ENCODE results near the gene RAB33A.

The RAB33A gene

DNA sequence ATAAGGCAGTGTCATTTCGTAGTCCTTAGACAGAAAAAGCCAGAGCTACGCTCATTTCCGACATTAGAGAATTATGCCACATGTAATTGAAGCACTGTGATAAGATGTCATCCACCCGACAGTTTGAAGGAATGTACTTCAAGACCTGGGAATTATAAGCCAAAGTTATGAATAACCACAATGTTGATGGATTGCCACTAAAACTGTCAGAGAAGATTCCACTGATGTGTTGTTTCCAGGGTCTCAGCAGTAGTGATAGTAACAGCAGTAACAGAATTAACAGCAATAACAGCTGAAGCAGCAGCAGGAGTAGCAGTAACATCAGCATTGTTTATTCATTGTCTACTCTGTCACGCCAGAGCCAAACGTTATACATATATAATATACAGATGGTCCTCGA lies 24.7 kb downstream of the RAB33A start:
- Histone ChIP-seq H3K27ac (replicated peaks; ENCODE audit: low read length) (no peak overlapping the region), H3K36me3 (replicated peaks in 1 of 2; ENCODE audit: control insufficient read depth in 2 of 2, insufficient read depth in 2 of 2, low read length in 2 of 2) (peaks cover 0 to 10% of the 10 kb centered on the region in 2 donors), H2BK12ac (ENCODE audit: low read length) (no peak overlapping the region), H4K8ac (ENCODE audit: low read depth, low read length) (no peak overlapping the region), H3K4me2 (ENCODE audit: insufficient read depth, low read length, poor library complexity, severe bottlenecking) (no peak overlapping the region), H3K27me3 (ENCODE audit: control insufficient read depth in 3 of 3, insufficient read depth in 3 of 3, low read depth in 1 of 3, low read length in 3 of 3) (no peaks in the 10 kb centered on the region), H4K91ac (ENCODE audit: low read depth, low read length, poor library complexity) (no peak overlapping the region), H3K4me1 (ENCODE audit: control insufficient read depth in 2 of 2, insufficient read depth in 1 of 2, low read depth in 1 of 2, low read length in 2 of 2) (no peaks in the 10 kb centered on the region), H2BK120ac (ENCODE audit: low read depth, low read length) (no peak overlapping the region), H2BK5ac (ENCODE audit: low read length) (no peak overlapping the region), H3K9ac (ENCODE audit: low read depth, low read length, poor library complexity) (no peak overlapping the region), H2AK5ac (ENCODE audit: low read depth, low read length) (no peak overlapping the region), H3K79me1 (ENCODE audit: low read depth, low read length) (no peaks in the 10 kb centered on the region), H2AFZ (ENCODE audit: low read length) (no peak overlapping the region), H3K23ac (ENCODE audit: low read depth, low read length, poor library complexity) (no peak overlapping the region), H3K18ac (ENCODE audit: low read length) (no peak overlapping the region), H3K14ac (ENCODE audit: low read length) (no peak overlapping the region), H3K4me3 (ENCODE audit: low read length in 2 of 2) (no peak overlapping the region), H2BK15ac (ENCODE audit: low read length) (no peak overlapping the region), H3K9me3 (replicated peaks in 1 of 2; ENCODE audit: control insufficient read depth in 2 of 2, insufficient read depth in 1 of 2, low read depth in 1 of 2, low read length in 2 of 2) (no peaks in the 10 kb centered on the region), H3K4ac (ENCODE audit: low read length) (no peak overlapping the region)
- no peak for DNase-seq (ENCODE audit: low spot score)
- WGBS, 2 donors (ENCODE audit: extremely low coverage in 2 of 2, insufficient read length in 2 of 2, insufficient replicate concordance in 1 of 2) = no CpG with 5 or more reads among the region's 7 CpGs

DNA sequence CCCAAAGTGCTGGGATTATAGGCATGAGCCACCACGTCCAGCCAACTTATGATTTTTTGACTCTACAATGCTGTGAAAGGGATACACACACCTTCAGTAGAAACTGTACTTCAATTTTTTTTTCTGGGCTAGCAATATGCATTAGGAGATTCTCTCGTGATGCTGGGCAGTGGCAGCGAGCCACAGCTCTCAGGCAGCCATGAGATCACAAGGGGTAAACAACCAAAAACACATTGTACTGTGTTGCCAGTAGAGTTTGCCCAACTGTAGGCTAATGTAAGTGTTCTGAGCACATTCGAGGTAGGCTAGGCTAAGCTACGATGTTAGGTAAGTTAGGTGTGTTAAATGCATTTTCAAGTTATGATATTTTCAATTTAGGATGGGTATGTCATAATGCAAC lies 25.7 kb downstream of the RAB33A start:
- Histone ChIP-seq H3K79me1 (ENCODE audit: low read depth, low read length) (no peaks in the 10 kb centered on the region), H3K27ac (replicated peaks; ENCODE audit: low read length) (no peak overlapping the region), H3K18ac (ENCODE audit: low read length) (no peak overlapping the region), H3K4me1 (ENCODE audit: control insufficient read depth in 2 of 2, insufficient read depth in 1 of 2, low read depth in 1 of 2, low read length in 2 of 2) (no peaks in the 10 kb centered on the region), H2AK5ac (ENCODE audit: low read depth, low read length) (no peak overlapping the region), H3K4me3 (ENCODE audit: low read length in 2 of 2) (no peak overlapping the region), H3K27me3 (ENCODE audit: control insufficient read depth in 3 of 3, insufficient read depth in 3 of 3, low read depth in 1 of 3, low read length in 3 of 3) (no peaks in the 10 kb centered on the region), H3K36me3 (replicated peaks in 1 of 2; ENCODE audit: control insufficient read depth in 2 of 2, insufficient read depth in 2 of 2, low read length in 2 of 2) (peaks cover 0 to 13% of the 10 kb centered on the region in 2 donors), H2BK5ac (ENCODE audit: low read length) (no peak overlapping the region), H3K23ac (ENCODE audit: low read depth, low read length, poor library complexity) (no peak overlapping the region), H2BK12ac (ENCODE audit: low read length) (no peak overlapping the region), H4K91ac (ENCODE audit: low read depth, low read length, poor library complexity) (no peak overlapping the region), H2BK15ac (ENCODE audit: low read length) (no peak overlapping the region), H2BK120ac (ENCODE audit: low read depth, low read length) (no peak overlapping the region), H3K4ac (ENCODE audit: low read length) (no peak overlapping the region), H3K9ac (ENCODE audit: low read depth, low read length, poor library complexity) (no peak overlapping the region), H4K8ac (ENCODE audit: low read depth, low read length) (no peak overlapping the region), H3K14ac (ENCODE audit: low read length) (no peak overlapping the region), H3K9me3 (replicated peaks in 1 of 2; ENCODE audit: control insufficient read depth in 2 of 2, insufficient read depth in 1 of 2, low read depth in 1 of 2, low read length in 2 of 2) (no peaks in the 10 kb centered on the region), H3K4me2 (ENCODE audit: insufficient read depth, low read length, poor library complexity, severe bottlenecking) (no peak overlapping the region), H2AFZ (ENCODE audit: low read length) (no peak overlapping the region)
- no CpG with 5 or more reads among the region's 5 CpGs for WGBS, 2 donors (ENCODE audit: extremely low coverage in 2 of 2, insufficient read length in 2 of 2, insufficient replicate concordance in 1 of 2)
- no peak for DNase-seq (ENCODE audit: low spot score)

DNA sequence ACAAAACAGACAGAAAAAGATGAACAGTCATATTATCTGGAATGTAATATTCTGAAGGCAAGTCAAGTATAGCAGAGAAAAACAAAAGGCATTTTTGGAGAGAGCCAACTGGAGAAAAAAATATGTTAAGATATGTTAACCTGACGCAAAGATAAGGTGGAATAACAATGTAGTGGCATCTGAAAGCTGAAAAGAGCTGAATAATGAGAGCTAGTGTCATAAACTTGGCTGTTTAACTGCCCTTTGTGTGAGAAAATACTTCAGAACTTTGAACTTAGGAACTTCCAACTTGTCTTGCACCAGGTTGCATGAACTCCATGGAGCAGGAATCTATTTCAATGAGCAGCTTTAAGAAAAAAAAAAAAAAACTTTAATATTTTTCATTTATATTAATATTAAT lies 32.9 kb downstream of the RAB33A start:
- H4K91ac ChIP-seq (ENCODE audit: low read depth, low read length, poor library complexity) = no peak overlapping the region
- DNase-seq (ENCODE audit: low spot score) = no peak
- H2BK12ac ChIP-seq (ENCODE audit: low read length) = no peak overlapping the region
- peaks cover 0 to 60% of the 10 kb centered on the region in 2 donors for H3K36me3 ChIP-seq (replicated peaks in 1 of 2; ENCODE audit: control insufficient read depth in 2 of 2, insufficient read depth in 2 of 2, low read length in 2 of 2)
- no peak overlapping the region for H2BK120ac ChIP-seq (ENCODE audit: low read depth, low read length)
- no peak overlapping the region for H4K8ac ChIP-seq (ENCODE audit: low read depth, low read length)
- H3K79me1 ChIP-seq (ENCODE audit: low read depth, low read length) = no peaks in the 10 kb centered on the region
- no peak overlapping the region for H3K14ac ChIP-seq (ENCODE audit: low read length)
- no peak overlapping the region for H3K9ac ChIP-seq (ENCODE audit: low read depth, low read length, poor library complexity)
- H2BK15ac ChIP-seq (ENCODE audit: low read length) = no peak overlapping the region
- no peaks in the 10 kb centered on the region for H3K9me3 ChIP-seq (replicated peaks in 1 of 2; ENCODE audit: control insufficient read depth in 2 of 2, insufficient read depth in 1 of 2, low read depth in 1 of 2, low read length in 2 of 2)
- no CpG with 5 or more reads among the region's 1 CpG for WGBS, 2 donors (ENCODE audit: extremely low coverage in 2 of 2, insufficient read length in 2 of 2, insufficient replicate concordance in 1 of 2)
- H2AFZ ChIP-seq (ENCODE audit: low read length) = no peak overlapping the region
- no peak overlapping the region for H3K4ac ChIP-seq (ENCODE audit: low read length)
- no peaks in the 10 kb centered on the region for H3K27me3 ChIP-seq (ENCODE audit: control insufficient read depth in 3 of 3, insufficient read depth in 3 of 3, low read depth in 1 of 3, low read length in 3 of 3)
- H2BK5ac ChIP-seq (ENCODE audit: low read length) = no peak overlapping the region
- no peak overlapping the region for H3K23ac ChIP-seq (ENCODE audit: low read depth, low read length, poor library complexity)
- no peak overlapping the region for H3K18ac ChIP-seq (ENCODE audit: low read length)
- no peak overlapping the region for H2AK5ac ChIP-seq (ENCODE audit: low read depth, low read length)
- no peak overlapping the region for H3K4me2 ChIP-seq (ENCODE audit: insufficient read depth, low read length, poor library complexity, severe bottlenecking)
- no peaks in the 10 kb centered on the region for H3K4me1 ChIP-seq (ENCODE audit: control insufficient read depth in 2 of 2, insufficient read depth in 1 of 2, low read depth in 1 of 2, low read length in 2 of 2)
- no peak overlapping the region for H3K4me3 ChIP-seq (ENCODE audit: low read length in 2 of 2)
- H3K27ac ChIP-seq (replicated peaks; ENCODE audit: low read length) = no peak overlapping the region

DNA sequence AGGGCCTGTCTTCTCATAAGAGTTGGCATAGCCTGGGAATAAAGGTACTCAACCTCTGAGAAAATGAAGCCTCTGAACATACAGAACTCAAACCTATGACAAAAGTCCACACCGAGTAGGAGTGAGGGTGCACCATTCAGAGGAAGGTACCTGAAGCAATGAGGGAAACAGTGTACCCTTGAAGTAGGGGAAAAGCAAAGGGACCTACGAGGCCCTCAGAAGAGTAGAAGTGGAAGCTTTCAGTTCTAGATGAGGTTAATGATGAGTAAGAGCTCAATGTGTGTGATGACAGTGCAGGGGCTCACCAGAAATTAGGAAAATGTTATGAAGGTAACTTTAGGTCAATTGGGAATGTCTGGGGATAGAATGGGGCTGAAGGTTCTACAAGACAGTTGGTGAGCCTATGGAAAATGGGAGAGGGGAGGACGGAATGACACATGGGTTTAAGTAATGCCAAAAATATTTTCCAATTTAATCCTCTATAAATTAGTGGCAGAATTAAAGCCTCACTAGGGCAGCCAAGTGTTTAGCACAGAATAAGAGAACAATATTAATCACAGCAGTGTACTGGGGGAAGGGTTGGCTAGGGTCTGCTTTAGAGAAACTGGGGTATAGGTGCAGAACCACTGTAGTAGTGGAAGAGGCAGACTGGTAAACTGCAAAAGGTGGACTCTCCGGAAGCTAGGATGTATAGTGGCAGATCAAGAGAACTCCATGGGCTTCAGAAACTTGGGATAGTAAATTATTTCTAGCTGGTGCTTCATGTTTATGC lies 39.8 kb downstream of the RAB33A start:
- no CpG with 5 or more reads among the region's 4 CpGs for WGBS, 2 donors (ENCODE audit: extremely low coverage in 2 of 2, insufficient read length in 2 of 2, insufficient replicate concordance in 1 of 2)
- Histone ChIP-seq H2AK5ac (ENCODE audit: low read depth, low read length) (no peak overlapping the region), H2BK12ac (ENCODE audit: low read length) (no peak overlapping the region)

More for the DNA sequence above, 39.8 kb downstream of the RAB33A start:
- H2BK15ac ChIP-seq (ENCODE audit: low read length) = no peak overlapping the region
- H2BK5ac ChIP-seq (ENCODE audit: low read length) = no peak overlapping the region
- H4K91ac ChIP-seq (ENCODE audit: low read depth, low read length, poor library complexity) = no peak overlapping the region
- H3K4ac ChIP-seq (ENCODE audit: low read length) = no peak overlapping the region
- H3K36me3 ChIP-seq (replicated peaks in 1 of 2; ENCODE audit: control insufficient read depth in 2 of 2, insufficient read depth in 2 of 2, low read length in 2 of 2) = peaks cover 9 to 84% of the 10 kb centered on the region in 2 donors
- no peak overlapping the region for H3K9ac ChIP-seq (ENCODE audit: low read depth, low read length, poor library complexity)
- no peaks in the 10 kb centered on the region for H3K4me1 ChIP-seq (ENCODE audit: control insufficient read depth in 2 of 2, insufficient read depth in 1 of 2, low read depth in 1 of 2, low read length in 2 of 2)
- no peaks in the 10 kb centered on the region for H3K9me3 ChIP-seq (replicated peaks in 1 of 2; ENCODE audit: control insufficient read depth in 2 of 2, insufficient read depth in 1 of 2, low read depth in 1 of 2, low read length in 2 of 2)
- H3K4me3 ChIP-seq (ENCODE audit: low read length in 2 of 2) = no peak overlapping the region
- H3K14ac ChIP-seq (ENCODE audit: low read length) = no peak overlapping the region
- no peaks in the 10 kb centered on the region for H3K79me1 ChIP-seq (ENCODE audit: low read depth, low read length)
- no peak overlapping the region for H4K8ac ChIP-seq (ENCODE audit: low read depth, low read length)
- H2BK120ac ChIP-seq (ENCODE audit: low read depth, low read length) = no peak overlapping the region
- no peak for DNase-seq (ENCODE audit: low spot score)
- no peak overlapping the region for H3K27ac ChIP-seq (replicated peaks; ENCODE audit: low read length)
- no peak overlapping the region for H3K18ac ChIP-seq (ENCODE audit: low read length)
- H3K4me2 ChIP-seq (ENCODE audit: insufficient read depth, low read length, poor library complexity, severe bottlenecking) = no peak overlapping the region
- no peaks in the 10 kb centered on the region for H3K27me3 ChIP-seq (ENCODE audit: control insufficient read depth in 3 of 3, insufficient read depth in 3 of 3, low read depth in 1 of 3, low read length in 3 of 3)
- H3K23ac ChIP-seq (ENCODE audit: low read depth, low read length, poor library complexity) = no peak overlapping the region
- H2AFZ ChIP-seq (ENCODE audit: low read length) = no peak overlapping the region

All from neuronal stem cell (in vitro differentiated cells).